Stomach (tissue), 9 donors: ENCODE results near the gene AP4M1. TPM values are rescaled to one million over a fixed set of nuclear protein-coding genes. Genes with fewer than 3 reads are reported as not detected.

Experiments
- DNase-seq, 2 donors: peaks; one replicate each; pipeline versions ENCODE4 v3.0.0 to v3.0.0-alpha.2; 2013 to 2019
- H3K27ac ChIP-seq, 5 donors: fragments of 200-600 bp in 4 of 5; sonication (generic) in 4 of 5; one replicate each; pipeline ENCODE4 v1.5.1; 2013 to 2019; ENCODE audit warnings: mild to moderate bottlenecking in 1 of 5, moderate library complexity in 1 of 5
- H3K27me3 ChIP-seq, 3 donors: fragments of 200-600 bp; sonication (generic); one replicate each; pipeline ENCODE4 v1.5.1; 2017 to 2019; ENCODE audit warnings: mixed run types in 1 of 3
- H3K36me3 ChIP-seq, 4 donors: fragments of 200-600 bp; sonication (generic); 1 replicate in 3 of 4; 2 replicates in 1 of 4; pipeline ENCODE4 v1.5.1; 2016 to 2019
- H3K4me1 ChIP-seq, 4 donors: fragments of 200-600 bp; sonication (generic); one replicate each; pipeline ENCODE4 v1.5.1; 2016 to 2019
- H3K4me3 ChIP-seq, 4 donors: fragments of 200-600 bp; sonication (generic) in 3 of 4; one replicate each; pipeline ENCODE4 v1.5.1; 2016 to 2019; ENCODE audit warnings: mild to moderate bottlenecking in 1 of 4
- H3K9me3 ChIP-seq, 4 donors: fragments of 200-600 bp; sonication (generic); one replicate each; pipeline ENCODE4 v1.5.1; 2016 to 2019
- CTCF ChIP-seq, 7 experiments: fragments of 450-650 bp in 4 of 7; fragments of 200-600 bp in 3 of 7; sonication (generic) in 3 of 7; IDR thresholded peaks; one replicate each; pipeline ENCODE4 v1.5.1; 2016 to 2019; ENCODE audit warnings: antibody characterized with exemption in 7 of 7, control low read depth in 2 of 7, mild to moderate bottlenecking in 1 of 7
- EP300 ChIP-seq: sonication (generic); formaldehyde crosslinking; IDR thresholded peaks from one replicate; pipeline ENCODE4 v1.6.1; 2017; ENCODE audit warnings: antibody characterized with exemption
- POLR2A ChIP-seq, 4 donors: fragments of 450-650 bp; IDR thresholded peaks; one replicate each; pipeline ENCODE4 v1.6.1; 2016; ENCODE audit warnings: antibody characterized with exemption in 4 of 4, control low read depth in 2 of 4, mild to moderate bottlenecking in 1 of 4, moderate library complexity in 1 of 4
- POLR2AphosphoS5 ChIP-seq, 3 donors: sonication (generic); formaldehyde crosslinking; IDR thresholded peaks; one replicate each; pipeline ENCODE4 v1.6.1; 2016; ENCODE audit warnings: antibody characterized with exemption in 3 of 3
- WGBS, 5 donors: extraction: QIAGEN DNeasy Blood & Tissue Kit in 3 of 5; methylation state at CpG; one replicate each; pipeline versions ENCODE4 v1.1.5 to v1.1.7; 2013 to 2018; 5-methylcytosine and 5-hydroxymethylcytosine counted together
- intact Hi-C: fragments of 100-400 bp; cut with DNase I; formaldehyde crosslinking; loops from one replicate; pipeline ENCODE4 v1.15.1; 2023; ENCODE audit warnings: low total_unique reads
- polyA plus RNA-seq, 3 donors: library from polyadenylated mRNA; stranded (reverse); fragments of 200-250 nt; gene quantifications; one replicate each; pipeline ENCODE4 v1.2.3, GENCODE V29; 2013
- total RNA-seq, 5 donors: library from RNA; depleted of rRNA; stranded (reverse); fragments of >200 nt; gene quantifications; one replicate each; pipeline versions ENCODE4 v1.1.0 to v1.2.3, GENCODE V29; 2014 to 2016
- donor health status: healthy with polysubstance abuse.
- donor health status: Bipolar disorder and iron deficiency.
- donor health status: healthy.

AP4M1 gene
- total and polyA plus RNA-seq, 8 donors: 8.4 to 103 (median 20.5) TPM

GRCh38 chr7:100120733-100121036 is 19.2 kb downstream of the AP4M1 start:
- H3K36me3 ChIP-seq: peaks cover 0 to 16% (median under 1%) of the 10 kb centered on the region in 4 donors
- H3K4me1 ChIP-seq: peaks cover 30 to 54% (median 37%) of the 10 kb centered on the region in 4 donors
- TF ChIP-seq EP300: no peak
- TF ChIP-seq CTCF (IDR thresholded peaks at IDR 0.05): no peak
- no peak for TF ChIP-seq POLR2A (IDR thresholded peaks at IDR 0.05)
- no peak for TF ChIP-seq POLR2AphosphoS5 (IDR thresholded peaks at IDR 0.05)
- no peaks in the 10 kb centered on the region for H3K9me3 ChIP-seq
- H3K27me3 ChIP-seq: no peaks in the 10 kb centered on the region
- DNase-seq: no peak
- intact Hi-C loops: no loop called here
- H3K4me3 ChIP-seq: peak overlapping the region in 3 of 4 donors; percentile 73 to 95 (median 81)
- 11 to 34% (median 23%) methylated on average over 1 of the region's 1 CpG for WGBS, 5 donors
- H3K27ac ChIP-seq: peak overlapping the region in 4 of 5 donors; percentile 80 to 89 (median 86)

- Histone ChIP-seq H3K27ac (peak overlapping the region in 2 of 5 donors; percentile 24 to 39), H3K4me3 (no peak overlapping the region), H3K9me3 (no peaks in the 10 kb centered on the region), H3K4me1 (peaks cover 38 to 62% (median 44%) of the 10 kb centered on the region in 4 donors), H3K36me3 (peaks cover 0 to 16% (median 0%) of the 10 kb centered on the region in 4 donors), H3K27me3 (no peaks in the 10 kb centered on the region)
- intact Hi-C loops: no loop called here
- peak in 1 of 2 donors; percentile 59 for DNase-seq
- 34 to 54% (median 49%) methylated on average over 13 of the region's 13 CpGs for WGBS, 5 donors
- TF ChIP-seq EP300 (no peak), POLR2A (IDR thresholded peaks at IDR 0.05) (no peak), CTCF (IDR thresholded peaks at IDR 0.05) (no peak), POLR2AphosphoS5 (IDR thresholded peaks at IDR 0.05) (no peak)
These were observed 20.6 kb downstream of the AP4M1 start for GRCh38 chr7:100122067-100122466.

GRCh38 chr7:100122568-100122967 is 21.1 kb downstream of the AP4M1 start:
- DNase-seq: no peak

More at GRCh38 chr7:100122568-100122967, 21.1 kb downstream of the AP4M1 start:
- Histone ChIP-seq H3K9me3 (no peaks in the 10 kb centered on the region), H3K27me3 (no peaks in the 10 kb centered on the region), H3K4me3 (no peak overlapping the region), H3K27ac (peak overlapping the region in 2 of 5 donors; percentile 24 to 39), H3K4me1 (peaks cover 38 to 61% (median 46%) of the 10 kb centered on the region in 4 donors), H3K36me3 (peaks cover 0 to 16% (median 0%) of the 10 kb centered on the region in 4 donors)
- TF ChIP-seq POLR2A (IDR thresholded peaks at IDR 0.05): no peak
- no peak for TF ChIP-seq EP300
- no peak for TF ChIP-seq POLR2AphosphoS5 (IDR thresholded peaks at IDR 0.05)
- no peak for TF ChIP-seq CTCF (IDR thresholded peaks at IDR 0.05)
- 67 to 100% (median 94%) methylated on average over 1 of the region's 1 CpG for WGBS, 5 donors
- intact Hi-C loops: no loop called here
